ENCODE results near the gene OTUD3. TPM values are rescaled to one million over a fixed set of nuclear protein-coding genes. Genes with fewer than 3 reads are reported as not detected.

The OTUD3 gene
- total RNA-seq, 1 donor from 2014 or later = 10.0 TPM

DNA sequence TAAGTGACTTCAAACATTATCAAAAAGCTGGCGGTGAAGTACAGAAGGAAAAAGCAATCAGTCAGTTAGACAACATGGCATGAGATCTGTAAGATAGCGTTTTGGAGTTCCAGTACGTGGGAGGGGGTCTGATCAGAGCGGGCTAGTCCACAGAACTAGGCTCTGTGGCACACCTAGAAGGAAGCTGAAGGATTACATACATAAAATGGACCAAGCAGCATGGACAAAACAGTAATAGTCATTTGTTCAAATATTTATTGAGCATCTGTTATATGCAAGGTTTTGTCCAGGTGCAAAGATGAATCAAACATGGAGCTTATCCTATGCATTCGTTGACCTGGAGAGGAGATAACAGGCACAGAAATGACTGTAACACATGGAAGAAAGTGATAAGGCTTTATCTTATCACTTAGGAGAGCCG lies 64.1 kb downstream of the OTUD3 start:
- no peak overlapping the region for H3K27ac Mint-ChIP-seq
- H3K9me3 Mint-ChIP-seq = no peaks in the 10 kb centered on the region
- H3K4me1 Mint-ChIP-seq (ENCODE audit: low read depth) = peaks cover 6% of the 10 kb centered on the region
- intact Hi-C loops (cut with micrococcal nuclease) = no loop called here
- H3K27me3 Mint-ChIP-seq (ENCODE audit: low read depth) = peaks cover 10% of the 10 kb centered on the region
- H3K36me3 Mint-ChIP-seq (ENCODE audit: low read depth) = no peaks in the 10 kb centered on the region
- no peak for DNase-seq (ENCODE audit: low spot score)
- H3K4me3 Mint-ChIP-seq (ENCODE audit: low read depth) = no peak overlapping the region

- Mint-ChIP-seq H3K4me1 (ENCODE audit: low read depth) (peaks cover 6% of the 10 kb centered on the region), H3K4me3 (ENCODE audit: low read depth) (no peak overlapping the region), H3K27ac (no peak overlapping the region), H3K27me3 (ENCODE audit: low read depth) (peaks cover 11% of the 10 kb centered on the region), H3K36me3 (ENCODE audit: low read depth) (no peaks in the 10 kb centered on the region), H3K9me3 (no peaks in the 10 kb centered on the region)
- no peak for DNase-seq (ENCODE audit: low spot score)
- intact Hi-C loops (cut with micrococcal nuclease) = no loop called here
These were observed 64.8 kb downstream of the OTUD3 start for GRCh38 chr1:19946971-19947370.

DNA sequence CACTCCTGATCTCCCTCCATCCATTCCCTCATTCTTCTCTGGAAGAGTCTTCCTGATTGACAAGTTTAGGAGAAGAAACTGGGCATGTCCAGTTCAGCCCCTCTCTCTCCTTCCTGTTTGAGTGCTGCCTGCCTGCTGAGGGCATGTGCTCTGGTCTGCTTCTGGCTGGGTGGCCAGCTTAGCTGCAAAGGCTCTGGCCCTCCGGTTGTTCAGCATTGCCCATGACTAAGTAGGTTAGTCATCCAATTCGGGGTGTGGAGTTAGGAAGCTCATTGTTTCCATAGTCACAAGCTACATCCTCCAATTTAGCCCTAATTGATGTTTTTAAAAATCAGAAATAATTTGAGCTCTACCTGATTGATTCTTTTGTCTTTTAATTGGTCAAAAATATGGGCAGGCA lies 66.8 kb downstream of the OTUD3 start:
- Mint-ChIP-seq H3K36me3 (ENCODE audit: low read depth) (no peaks in the 10 kb centered on the region), H3K27me3 (ENCODE audit: low read depth) (peaks cover 14% of the 10 kb centered on the region), H3K9me3 (no peaks in the 10 kb centered on the region), H3K4me3 (ENCODE audit: low read depth) (no peak overlapping the region), H3K27ac (no peak overlapping the region), H3K4me1 (ENCODE audit: low read depth) (peaks cover 6% of the 10 kb centered on the region)
- DNase-seq (ENCODE audit: low spot score) = no peak
- intact Hi-C loops (cut with micrococcal nuclease) = no loop called here

DNA sequence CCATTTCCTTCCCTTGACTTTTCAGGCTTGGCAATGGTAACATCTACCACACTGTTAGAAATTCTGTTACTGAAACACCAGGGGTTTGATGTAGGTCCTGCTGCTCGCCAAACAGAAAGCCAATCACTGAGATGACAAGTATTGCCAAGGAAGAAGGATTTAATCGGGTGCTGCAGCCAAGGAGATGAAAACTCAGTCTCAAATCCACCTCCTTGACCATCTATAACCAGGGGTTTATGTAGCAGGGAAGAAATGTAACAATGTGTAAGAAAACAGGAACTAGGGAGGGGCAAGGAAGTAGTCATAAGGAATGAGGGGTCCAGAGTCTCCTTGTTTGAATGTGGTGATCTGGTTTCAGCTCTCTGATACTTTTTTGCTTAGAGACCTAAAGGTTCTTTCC lies 71.9 kb downstream of the OTUD3 start:
- H3K27ac Mint-ChIP-seq = no peak overlapping the region
- no peak overlapping the region for H3K4me3 Mint-ChIP-seq (ENCODE audit: low read depth)
- intact Hi-C loops (cut with micrococcal nuclease) = no loop called here
- no peaks in the 10 kb centered on the region for H3K4me1 Mint-ChIP-seq (ENCODE audit: low read depth)
- no peak for DNase-seq (ENCODE audit: low spot score)
- no peaks in the 10 kb centered on the region for H3K9me3 Mint-ChIP-seq
- H3K27me3 Mint-ChIP-seq (ENCODE audit: low read depth) = peaks cover 14% of the 10 kb centered on the region
- no peaks in the 10 kb centered on the region for H3K36me3 Mint-ChIP-seq (ENCODE audit: low read depth)

DNA sequence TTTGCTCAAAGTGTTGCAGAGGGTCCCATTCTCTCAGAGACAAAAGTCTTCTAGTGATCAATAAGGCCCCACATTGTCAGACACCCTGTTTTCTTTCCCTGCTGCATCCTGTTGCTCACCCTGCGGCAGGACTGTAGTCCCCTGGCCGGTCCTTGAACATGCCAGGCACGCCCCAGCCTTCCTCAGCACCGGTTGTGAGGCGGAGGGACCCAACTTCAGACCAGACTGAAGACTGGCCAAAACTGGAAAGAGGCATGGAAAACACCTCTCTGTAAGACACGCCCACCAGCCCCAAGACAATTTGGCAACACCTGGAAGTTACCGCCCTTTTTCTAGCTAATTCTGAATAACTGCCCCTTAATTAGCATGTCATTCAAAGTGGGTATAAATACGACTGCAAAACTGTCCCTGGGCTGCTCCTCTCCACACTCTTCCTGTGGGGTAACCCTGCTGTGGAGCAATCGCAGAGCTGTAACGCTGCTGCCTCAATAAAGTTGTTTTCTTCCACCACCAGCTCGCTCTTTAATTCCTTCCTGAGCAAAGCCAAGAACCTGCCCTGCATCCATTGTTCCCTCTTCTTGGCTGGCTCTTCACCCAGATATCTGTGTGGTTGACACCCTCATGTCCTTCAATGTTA lies 73.5 kb downstream of the OTUD3 start:
- Mint-ChIP-seq H3K4me3 (ENCODE audit: low read depth) (no peak overlapping the region), H3K36me3 (ENCODE audit: low read depth) (no peaks in the 10 kb centered on the region), H3K27ac (no peak overlapping the region), H3K4me1 (ENCODE audit: low read depth) (no peaks in the 10 kb centered on the region), H3K27me3 (ENCODE audit: low read depth) (peaks cover 14% of the 10 kb centered on the region), H3K9me3 (no peaks in the 10 kb centered on the region)
- DNase-seq (ENCODE audit: low spot score) = no peak
- intact Hi-C loops (cut with micrococcal nuclease) = no loop called here

- Mint-ChIP-seq H3K27me3 (ENCODE audit: low read depth) (peaks cover 13% of the 10 kb centered on the region), H3K27ac (no peak overlapping the region), H3K4me3 (ENCODE audit: low read depth) (no peak overlapping the region), H3K9me3 (no peaks in the 10 kb centered on the region), H3K4me1 (ENCODE audit: low read depth) (no peaks in the 10 kb centered on the region), H3K36me3 (ENCODE audit: low read depth) (no peaks in the 10 kb centered on the region)
- no peak for DNase-seq (ENCODE audit: low spot score)
- intact Hi-C loops (cut with micrococcal nuclease) = no loop called here
These were observed 75.6 kb downstream of the OTUD3 start for GRCh38 chr1:19957779-19958178.

GRCh38 chr1:19960591-19960990 lies 78.4 kb downstream of the OTUD3 start:
- no peaks in the 10 kb centered on the region for H3K36me3 Mint-ChIP-seq (ENCODE audit: low read depth)
- no peak for DNase-seq (ENCODE audit: low spot score)
- no peaks in the 10 kb centered on the region for H3K9me3 Mint-ChIP-seq
- H3K4me1 Mint-ChIP-seq (ENCODE audit: low read depth) = no peaks in the 10 kb centered on the region
- H3K27me3 Mint-ChIP-seq (ENCODE audit: low read depth) = peaks cover 14% of the 10 kb centered on the region
- no peak overlapping the region for H3K4me3 Mint-ChIP-seq (ENCODE audit: low read depth)
- intact Hi-C loops (cut with micrococcal nuclease) = no loop called here
- H3K27ac Mint-ChIP-seq = no peak overlapping the region

Other genes starting within 250 kb of the OTUD3 start
- gene NBL1, start 238.1 kb upstream of the OTUD3 start, total RNA-seq = 51.6 and 55.7 TPM in 2 replicates
- gene HTR6, start 217.5 kb upstream of the OTUD3 start, total RNA-seq = not detected in 2 replicates
- gene TMCO4, start 82.5 kb upstream of the OTUD3 start, total RNA-seq = 12.9 and 16.1 TPM in 2 replicates
- gene RNF186, start 67.1 kb upstream of the OTUD3 start, total RNA-seq = not detected in 2 replicates
- gene PLA2G2E, start 41.2 kb downstream of the OTUD3 start, total RNA-seq = not detected in 2 replicates
- not detected in 2 replicates for gene PLA2G2A, start 97.2 kb downstream of the OTUD3 start, total RNA-seq
- gene PLA2G5, start 187.8 kb downstream of the OTUD3 start, total RNA-seq = not detected in 2 replicates
- 0.09 TPM in 1 of 2 replicates, not detected in the other for gene PLA2G2D, start 237.1 kb downstream of the OTUD3 start, total RNA-seq